HuH-7.5 (cell line): ENCODE measurements around the gene TBXAS1.
A peak's percentile ranks its signal among the peaks of the same experiment; 100 is the strongest.

Experiments
- DNase-seq: peaks from one replicate; pipeline ENCODE4 v3.0.0; 2011; ENCODE audit warnings: low spot score

The TBXAS1 gene

DNA sequence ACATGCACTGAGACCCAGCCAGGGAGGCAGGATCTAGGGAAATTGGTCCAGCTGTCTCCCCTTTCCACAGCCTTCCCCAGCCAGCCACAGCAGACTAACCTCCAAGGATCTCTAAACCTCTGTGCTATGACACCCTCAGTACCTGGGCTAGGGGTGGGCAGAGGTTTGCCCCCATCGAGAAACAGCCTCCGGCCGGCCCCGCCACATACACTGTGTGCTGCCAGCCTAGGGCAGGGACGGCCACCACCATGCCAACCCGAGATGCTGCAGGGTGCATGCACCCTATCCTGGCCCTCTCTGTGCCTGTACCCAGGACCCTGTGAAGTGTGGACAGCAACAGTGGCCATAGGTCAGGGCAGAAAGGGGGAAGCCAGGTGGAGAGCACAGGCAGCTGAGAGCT lies 175.6 kb downstream of the TBXAS1 start:
- no peak for DNase-seq

DNA sequence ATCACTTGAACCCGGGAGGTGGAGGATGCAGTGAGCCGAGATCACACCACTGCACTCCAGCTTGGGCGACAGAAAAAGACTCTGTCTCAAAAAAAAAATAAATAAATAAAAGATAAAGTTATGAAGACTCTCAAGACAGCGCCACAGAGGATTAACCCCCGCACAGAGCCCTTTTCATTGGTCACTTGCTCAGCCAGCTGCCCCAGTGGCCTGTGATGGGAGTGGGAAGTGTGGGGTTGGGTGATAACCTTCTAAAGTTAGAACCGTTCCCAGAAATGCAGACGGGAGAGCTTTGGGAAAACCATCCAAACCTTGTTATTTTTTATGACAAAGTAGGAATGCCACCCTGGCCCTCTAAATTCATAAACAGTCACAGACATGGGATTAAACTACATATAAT lies 176.3 kb downstream of the TBXAS1 start:
- DNase-seq, result no peak

DNA sequence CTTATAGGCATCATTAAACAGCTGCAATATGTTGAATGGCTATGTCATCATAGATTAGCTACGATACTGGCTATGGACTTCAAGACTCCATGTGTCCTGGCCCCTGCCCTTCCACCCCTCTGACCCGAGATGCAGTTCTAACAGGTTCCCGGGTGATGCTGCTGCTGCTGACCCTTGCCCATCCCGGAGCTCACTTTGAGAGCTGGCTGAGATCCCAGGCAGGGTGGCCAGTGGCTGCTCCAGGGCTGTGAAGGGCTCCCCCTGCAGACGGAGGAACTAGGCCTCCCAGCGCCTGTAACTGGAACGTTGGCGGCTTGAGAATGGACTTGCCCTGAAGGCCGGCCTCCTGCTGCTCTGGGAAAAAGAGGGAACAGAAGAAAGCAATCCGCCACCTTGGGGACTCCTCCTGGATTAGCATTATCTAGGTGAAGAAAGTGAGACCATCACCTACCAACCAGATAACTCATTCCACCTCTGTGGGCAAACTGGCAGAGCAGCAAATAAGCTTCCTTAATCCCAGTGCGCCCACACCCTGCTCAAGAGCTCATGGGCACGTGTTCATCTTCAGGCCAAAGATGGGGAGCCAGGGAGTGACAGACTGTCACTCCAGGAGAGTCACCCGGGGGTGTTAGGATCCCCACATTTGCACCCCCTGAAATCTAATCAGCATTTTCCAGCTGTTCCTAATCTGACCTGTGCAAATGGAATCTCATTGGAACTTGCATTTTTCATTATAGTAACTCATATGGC lies 176.9 kb downstream of the TBXAS1 start:
- DNase-seq, result peak; percentile 96

DNA sequence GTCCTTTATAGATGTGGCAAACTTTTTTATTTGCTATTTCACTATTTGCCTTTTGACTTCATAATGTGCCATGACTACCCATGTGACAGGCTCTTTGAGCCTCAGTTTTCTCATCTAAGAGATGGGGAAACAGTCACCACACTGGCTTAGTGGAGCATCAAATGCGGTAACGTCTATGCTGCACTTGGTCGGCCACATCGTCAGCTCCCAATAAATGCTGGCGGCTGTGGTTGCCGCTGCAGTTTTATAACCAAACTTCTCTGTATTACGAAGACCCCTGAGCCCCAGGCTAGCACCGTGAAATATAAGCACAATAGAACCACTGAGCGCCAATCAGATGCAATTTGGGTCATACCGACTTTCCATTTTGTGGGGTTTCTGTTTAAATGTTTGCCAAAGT lies 177.5 kb downstream of the TBXAS1 start:
- no peak for DNase-seq

DNA sequence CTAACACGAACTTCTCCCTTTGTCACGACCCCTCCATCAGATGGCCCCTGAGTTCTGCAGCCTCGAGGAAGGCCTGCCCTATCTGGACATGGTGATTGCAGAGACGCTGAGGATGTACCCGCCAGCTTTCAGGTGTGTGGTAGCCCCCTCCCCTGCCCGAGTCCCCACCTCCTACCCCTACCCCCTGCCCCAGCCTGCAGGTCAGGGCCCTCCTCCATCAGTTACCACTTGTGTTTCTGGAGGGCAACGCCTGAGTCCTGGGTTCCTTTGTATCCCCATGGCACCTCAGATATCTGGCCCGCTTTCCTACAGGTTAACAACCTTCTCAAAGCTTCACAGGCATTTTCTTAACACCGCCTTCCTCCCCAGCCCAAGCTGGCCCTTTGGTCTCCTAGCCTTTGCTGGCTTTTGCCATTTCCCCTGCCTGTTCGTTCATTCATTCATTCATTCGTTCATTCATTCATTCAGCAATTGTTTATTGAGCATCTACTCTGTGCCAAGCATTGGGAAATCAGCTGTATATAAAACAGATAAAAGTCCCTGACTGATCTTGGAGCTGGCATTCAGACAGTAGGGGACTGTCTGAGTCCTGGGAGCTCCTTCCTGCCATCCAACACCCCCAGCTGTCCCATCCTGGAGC lies 178.1 kb downstream of the TBXAS1 start:
- no peak for DNase-seq

DNA sequence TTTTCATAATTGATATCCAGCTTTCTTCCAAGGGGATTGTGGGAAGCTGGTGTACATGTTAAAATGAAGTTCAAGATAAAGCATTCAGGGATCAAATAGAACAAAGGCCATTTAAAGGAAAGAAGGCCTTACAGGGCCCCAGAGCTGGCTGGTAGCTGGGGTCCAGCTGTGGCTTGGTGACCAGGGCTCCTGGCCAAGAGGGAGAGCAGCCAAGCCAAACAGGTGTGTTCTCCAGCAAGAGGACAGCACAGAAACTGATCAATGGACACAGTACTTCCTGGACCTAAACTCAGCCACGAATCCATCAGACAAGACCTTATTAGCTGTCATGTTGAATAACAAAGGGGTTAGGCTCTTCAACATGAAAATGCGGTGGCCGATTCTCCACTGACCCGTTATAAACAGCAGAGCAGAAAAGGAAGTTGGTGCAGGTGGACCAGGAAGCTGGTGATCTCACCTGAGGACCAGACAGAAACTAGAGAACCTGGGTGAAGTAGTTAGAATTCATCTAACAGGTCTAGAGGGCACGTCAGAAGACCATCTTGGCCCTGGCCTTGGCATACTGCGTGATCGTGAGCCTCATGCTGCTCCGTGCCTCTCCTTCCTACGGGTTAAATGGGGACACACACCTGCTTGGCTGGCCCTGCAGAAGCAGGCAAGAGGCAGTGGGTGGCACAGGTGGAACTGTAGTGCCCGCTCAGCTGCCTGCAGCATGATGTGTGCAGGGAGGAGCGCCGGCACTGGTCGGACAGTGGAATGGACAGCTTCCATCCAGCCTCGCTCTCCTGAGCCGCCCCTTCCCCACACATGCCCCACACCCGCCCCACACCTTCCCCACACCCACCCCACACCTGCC lies 179.9 kb downstream of the TBXAS1 start:
- no peak for DNase-seq

DNA sequence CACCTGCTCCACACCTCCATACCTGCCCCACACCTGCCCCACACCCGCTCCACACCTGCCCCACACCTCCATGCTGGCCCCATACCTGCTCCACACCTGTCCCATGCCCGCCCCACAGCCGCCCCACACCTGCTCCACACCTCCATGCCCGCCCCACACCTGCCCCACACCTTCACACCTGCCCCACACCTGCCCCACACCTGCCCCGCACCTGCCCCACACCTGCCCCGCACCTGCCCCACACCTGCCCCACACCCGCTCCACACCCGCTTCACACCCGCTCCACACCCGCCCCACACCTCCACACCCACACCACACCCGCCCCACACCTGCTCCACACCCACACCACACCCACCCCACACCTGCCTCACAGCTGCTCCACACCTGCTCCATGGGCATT lies 180.7 kb downstream of the TBXAS1 start:
- no peak for DNase-seq

DNA sequence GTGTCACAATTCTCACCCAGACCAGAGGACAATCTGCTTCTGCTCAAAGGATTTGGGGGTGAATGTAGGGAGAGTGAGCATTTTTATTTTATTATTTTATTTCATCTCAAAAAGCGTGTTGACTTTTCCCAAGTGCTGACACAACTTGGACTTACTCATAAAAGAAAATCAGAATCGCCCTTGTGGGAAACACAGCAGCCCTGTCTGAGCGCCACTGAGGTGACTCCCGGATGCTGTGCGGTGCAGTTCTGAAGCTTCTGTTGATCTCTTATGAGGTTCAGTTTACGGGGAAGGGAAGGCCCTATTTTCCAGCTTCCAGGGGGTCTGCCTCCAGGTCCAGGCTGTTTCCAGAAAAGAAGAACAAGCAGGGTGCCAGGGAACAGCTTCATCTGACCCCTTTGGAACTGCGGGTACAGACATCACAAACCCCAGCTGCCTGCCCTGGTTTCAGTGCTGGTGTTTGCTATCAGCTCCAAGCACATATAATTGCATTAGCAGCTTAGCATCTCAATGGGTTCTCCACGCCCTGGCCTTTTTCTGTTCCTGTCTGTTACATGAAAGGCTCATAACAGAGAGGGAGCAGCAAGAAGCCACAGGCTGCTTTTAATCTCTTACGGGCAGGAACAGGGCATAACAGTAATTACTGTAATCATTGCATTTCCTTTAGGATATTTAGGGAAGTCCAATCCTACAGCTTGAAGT lies 181.3 kb downstream of the TBXAS1 start:
- DNase-seq, result no peak

DNA sequence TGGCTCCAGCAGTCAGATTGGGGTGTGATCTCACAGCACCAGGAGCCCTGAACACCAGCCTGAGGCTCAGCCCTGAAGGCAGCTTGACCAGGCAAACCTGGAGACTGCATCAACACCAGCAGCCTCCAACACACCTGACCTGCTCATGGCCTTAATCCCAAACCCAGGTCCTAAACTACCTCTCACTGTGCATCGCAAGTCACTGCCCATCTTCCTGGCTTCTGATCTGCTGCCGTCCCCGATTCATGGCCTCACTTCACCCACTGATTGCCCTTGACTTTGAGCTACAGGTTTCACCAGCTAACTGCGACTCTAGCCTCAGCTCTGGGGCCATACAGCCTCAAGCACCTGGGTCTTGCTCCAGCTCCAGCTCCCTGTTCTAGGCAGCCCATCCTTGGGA lies 184.6 kb downstream of the TBXAS1 start:
- no peak for DNase-seq

DNA sequence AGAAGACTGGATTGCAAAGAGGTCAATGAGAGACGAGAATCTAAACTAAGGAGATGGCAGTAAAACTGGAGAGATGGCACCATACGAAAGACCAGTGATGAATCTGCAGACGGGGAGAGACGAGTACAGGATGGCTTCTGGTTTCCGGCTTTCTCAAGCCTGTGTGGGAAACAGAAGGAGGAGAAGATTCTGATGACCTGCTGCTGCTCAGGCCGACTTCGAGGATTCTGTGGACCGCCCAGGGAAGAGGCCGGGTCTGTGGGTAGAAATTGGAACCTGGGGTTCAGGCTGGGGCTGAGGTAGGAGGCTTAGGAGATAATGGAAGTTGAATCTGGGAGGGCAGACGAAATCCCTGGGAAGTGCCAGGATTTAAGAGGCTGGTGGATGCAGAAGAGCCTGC lies 185.1 kb downstream of the TBXAS1 start:
- DNase-seq, result no peak

DNA sequence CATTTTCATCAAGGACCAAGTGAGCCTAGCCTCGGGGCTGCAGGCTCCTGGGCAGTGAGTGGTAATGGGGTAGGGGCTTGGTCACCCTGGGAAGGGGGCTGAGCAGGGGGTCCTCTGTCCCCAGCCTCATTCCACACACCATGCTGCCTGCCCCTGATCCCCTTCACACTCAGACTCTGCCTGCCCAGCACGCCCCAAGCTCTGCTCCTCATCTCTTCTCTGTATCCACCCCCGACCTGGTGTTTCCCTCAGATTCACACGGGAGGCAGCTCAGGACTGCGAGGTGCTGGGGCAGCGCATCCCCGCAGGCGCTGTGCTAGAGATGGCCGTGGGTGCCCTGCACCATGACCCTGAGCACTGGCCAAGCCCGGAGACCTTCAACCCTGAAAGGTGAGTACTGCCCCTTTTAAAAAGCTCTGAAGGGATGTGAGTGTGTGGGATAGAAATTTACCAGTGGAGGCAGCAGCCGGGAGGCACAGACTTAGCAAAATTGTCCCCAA lies 186.5 kb downstream of the TBXAS1 start:
- DNase-seq, result no peak

DNA sequence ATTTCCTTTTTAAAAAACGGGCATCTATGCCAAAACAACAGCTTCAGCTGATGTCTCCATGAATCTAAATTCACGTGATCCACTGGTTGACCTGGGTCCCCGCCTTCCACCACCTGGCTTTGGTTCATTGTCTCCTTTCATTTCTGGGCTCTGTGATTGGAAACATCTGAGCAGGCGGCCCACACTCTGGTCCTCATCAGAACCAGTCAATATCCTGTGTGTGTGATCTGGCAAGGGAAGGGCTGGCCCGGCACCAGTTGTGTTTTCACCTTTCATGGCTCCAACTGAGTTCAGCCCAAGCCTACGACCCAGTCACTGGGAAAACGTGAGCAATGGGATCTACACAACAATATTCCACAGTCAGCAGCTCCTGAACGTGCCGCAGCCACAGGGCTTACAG lies 187.5 kb downstream of the TBXAS1 start:
- DNase-seq, result no peak

DNA sequence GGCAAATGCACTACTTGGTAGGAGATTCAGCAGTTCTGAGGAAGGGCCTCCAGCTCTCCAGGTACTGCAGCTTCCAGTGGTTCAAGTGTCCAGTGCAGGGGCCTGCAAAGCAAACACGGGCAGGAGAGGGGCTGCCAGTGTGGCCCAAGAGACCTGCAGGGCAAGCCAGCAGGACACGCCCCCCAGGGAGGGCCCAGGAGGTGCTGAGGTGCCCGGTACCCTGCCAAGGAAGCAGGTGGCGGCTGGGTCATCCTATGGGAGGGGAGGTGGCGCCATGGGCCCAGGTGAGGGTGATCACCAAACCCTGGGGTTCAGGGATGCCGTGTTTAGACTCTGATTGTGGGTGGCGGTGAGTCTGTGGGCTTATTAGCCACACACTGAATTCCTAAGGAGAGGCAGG lies 188.0 kb downstream of the TBXAS1 start:
- DNase-seq, result no peak

DNA sequence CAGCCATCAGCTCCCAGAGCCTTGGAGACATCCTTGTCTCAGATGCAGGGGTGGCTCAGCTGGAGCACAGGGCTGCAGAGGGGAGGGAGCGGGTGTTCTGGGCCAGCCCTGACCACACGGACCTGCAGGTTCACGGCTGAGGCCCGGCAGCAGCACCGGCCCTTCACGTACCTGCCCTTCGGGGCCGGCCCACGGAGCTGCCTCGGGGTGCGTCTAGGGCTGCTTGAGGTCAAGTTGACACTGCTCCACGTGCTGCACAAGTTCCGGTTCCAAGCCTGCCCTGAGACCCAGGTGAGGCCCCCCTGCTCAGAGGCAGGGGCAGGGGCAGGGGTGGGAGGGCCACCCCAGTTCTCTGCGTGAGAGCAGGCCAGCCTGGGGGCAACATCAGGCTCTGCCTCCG lies 188.5 kb downstream of the TBXAS1 start:
- DNase-seq, result no peak

DNA sequence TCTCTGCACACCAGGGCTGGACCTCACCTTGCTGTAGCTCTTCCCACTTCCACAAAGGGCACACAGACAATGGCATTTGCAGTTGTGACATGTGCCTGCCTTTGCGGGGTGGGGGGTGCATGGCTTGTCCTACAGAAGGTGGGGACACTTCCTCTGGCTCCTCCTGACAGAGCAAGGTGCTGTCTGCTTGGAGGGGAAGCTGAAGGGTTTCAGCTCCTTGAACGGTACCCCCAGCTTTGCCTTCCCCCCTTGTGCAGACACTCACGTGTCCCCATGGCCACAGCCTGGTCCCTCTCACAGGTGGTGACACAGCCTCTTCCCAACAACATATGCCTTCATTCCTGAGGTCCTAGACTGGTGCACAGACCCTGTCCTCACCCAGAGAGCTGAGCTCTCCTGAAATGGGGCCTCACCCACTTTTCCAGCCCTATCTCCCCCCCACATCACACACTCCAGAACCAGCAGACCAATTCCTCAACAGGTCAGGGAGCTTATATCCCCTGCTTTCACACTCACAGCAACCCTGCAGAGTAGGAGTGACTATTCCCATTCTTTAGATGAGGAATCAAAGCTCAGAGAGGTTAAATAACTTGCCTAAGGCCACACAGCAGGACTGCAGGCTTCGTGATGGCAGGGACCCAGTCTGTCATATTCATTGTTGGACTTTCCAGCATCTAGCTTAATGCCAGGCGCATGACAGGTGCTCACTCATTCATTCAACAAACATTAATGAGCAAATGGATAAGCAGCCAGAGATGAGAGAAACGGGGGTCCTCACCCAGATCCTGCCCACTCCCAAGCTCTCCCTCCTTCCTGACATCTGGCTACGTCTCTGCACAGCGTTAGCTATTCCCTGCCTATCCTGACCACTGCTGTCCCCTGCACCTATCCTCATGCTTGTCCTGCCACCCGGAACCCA lies 189.3 kb downstream of the TBXAS1 start:
- no peak for DNase-seq

DNA sequence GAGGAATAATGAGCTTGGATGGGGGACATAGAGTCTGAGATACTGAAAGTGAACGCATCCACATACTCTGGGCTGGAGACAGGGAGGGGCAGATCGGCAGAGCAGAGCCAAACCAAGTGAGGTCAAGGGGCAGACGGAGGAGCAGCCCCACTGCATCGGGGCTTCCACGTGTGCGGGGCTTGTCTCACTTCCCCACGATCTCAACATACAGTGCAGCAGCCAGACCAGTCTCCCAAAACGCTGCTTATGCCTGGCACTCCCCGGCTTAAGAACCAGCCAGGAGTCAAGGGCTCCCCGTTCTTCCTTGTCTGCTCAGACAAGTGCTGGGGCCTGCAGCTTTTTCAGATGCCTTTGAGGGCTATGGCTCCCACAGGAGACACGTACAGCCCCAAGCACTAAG lies 190.1 kb downstream of the TBXAS1 start:
- no peak for DNase-seq

DNA sequence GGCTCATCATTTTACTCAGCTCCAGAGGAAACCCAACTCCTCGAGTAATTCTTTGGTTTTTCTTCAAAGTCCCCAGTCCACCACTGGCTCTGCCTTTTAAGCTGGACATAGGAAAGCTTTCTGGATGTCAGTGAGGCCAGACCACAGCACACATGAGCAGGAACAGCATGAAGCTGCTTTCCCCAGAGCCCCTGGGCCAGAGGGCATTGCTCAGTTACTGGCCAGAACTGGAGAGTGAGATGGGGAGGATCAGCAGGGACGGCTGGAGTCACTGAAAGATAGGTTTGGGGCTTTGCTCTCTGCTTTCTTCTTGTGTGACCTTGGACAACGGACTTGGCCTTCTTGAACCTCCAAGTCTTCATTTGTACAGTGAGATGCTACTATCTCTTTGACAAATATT lies 190.5 kb downstream of the TBXAS1 start:
- no peak for DNase-seq

DNA sequence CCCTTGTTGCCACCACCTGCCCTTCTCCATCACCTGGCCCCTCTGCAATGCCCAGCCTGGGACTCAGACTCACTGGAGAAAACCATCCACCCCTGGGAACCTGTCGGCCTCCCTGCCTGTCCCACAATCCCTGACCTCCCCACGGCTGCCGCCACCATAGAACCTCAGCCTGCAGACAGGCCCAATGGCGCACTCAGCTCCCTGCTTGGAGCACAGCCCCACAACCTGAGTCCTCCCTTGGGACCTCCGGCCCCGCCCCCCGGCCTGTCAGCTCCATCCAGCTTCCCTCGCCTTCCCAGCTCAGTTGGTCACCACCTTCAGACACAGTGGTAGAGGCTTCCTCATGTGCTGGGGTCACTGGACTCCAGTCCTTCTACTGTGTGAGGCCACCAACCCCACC lies 192.5 kb downstream of the TBXAS1 start:
- DNase-seq, result no peak

DNA sequence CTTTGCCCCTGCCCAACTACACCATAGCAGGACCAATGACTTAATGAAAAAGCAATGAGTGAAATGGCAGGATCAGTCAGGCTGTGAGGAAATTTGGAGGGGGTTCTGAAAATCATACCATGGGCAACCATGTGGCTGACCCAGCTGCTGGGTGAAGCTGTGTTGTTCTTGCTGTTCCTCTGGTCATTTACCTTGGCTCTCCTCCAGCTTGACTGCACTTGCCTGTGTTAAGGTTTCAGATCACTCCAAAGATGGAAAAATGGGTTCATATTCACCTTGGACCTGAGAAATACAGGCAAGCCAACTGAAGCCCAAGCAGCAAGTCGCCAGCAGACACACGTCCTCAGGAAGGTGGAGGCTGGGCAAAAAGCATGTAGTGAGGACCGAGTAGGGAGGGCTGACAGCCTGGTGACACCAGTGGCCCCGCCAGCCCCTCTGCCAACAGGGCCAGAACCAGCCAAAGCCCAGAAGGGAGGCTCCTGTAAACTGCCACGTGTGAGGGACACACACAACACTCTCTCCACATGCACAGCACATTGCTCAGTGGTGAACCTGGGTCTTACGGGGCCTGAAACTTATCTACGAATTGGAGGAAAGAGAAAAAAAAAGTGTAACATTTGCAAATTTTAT lies 193.6 kb downstream of the TBXAS1 start:
- no peak for DNase-seq

DNA sequence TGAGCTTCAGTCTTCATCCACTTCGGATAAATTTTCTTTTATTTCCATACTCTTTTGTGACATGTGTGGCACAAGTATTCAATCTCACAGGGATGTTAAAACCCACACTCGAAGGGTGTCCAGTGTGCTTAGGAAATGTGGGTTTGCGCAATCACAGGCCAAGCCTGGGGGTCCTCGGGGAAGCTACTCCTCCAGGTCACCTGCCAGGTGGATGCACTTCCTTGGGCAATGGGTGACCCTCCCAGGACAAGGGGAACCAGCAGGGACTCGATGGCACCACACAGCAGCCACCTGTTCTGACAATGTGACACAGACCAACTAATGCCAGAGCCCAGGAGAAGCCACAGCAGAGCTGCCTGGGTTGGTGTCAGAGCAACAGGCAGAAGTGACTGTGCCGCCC lies 194.7 kb downstream of the TBXAS1 start:
- DNase-seq, result no peak

DNA sequence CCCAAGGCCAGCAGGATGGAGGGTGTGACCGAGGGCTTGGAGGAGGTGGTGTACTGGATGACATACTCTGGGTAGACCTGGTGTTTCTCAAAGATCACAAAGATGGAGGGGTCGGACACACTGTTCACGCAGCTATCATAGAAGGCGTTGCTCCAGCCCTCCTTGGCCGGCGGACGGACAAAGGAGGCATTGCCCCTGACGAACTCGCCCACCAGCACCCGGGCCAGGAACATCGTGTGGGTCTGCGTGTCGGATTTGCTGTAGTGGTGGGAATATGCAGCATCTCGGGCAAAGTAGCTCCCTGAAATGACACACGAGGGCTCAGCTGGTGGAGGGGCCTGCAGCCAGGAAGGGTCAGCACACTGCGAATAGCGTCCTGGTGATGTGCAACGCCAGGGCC lies 195.5 kb downstream of the TBXAS1 start:
- DNase-seq, result no peak
